NK-92 treated with Interleukin-12 subunit alpha and Interleukin-12 subunit beta, amount 100 ng/mL, for 24 hours (cell line): ENCODE measurements around the gene CD2BP2.
"Not testable (repeated sequence)": the region's sequence is repeated elsewhere in the genome, so short reads cannot be mapped to it uniquely, and the experiment has no call there.

ENCODE experiments used
- DNase-seq: peaks from one replicate; lab custom pipeline; 2025; lab: John Stamatoyannopoulos, UW

CD2BP2 gene

GRCh38 chr16:30342751-30343490, 12.2 kb downstream of the CD2BP2 start:
- no peak for DNase-seq

GRCh38 chr16:30341971-30342370, 13.1 kb downstream of the CD2BP2 start:
- DNase-seq, result not testable (repeated sequence)

GRCh38 chr16:30340621-30341020, 14.5 kb downstream of the CD2BP2 start:
- DNase-seq, result no peak

- not testable (repeated sequence) for DNase-seq
Observed at GRCh38 chr16:30338715-30339114, 16.4 kb downstream of the CD2BP2 start.

GRCh38 chr16:30337964-30338357, 17.1 kb downstream of the CD2BP2 start:
- DNase-seq, result not testable (repeated sequence)

- no peak for DNase-seq
Observed at GRCh38 chr16:30335598-30336474, 19.3 kb downstream of the CD2BP2 start.

GRCh38 chr16:30335028-30335597, 20.0 kb downstream of the CD2BP2 start:
- DNase-seq, result peak; percentile 80

GRCh38 chr16:30334473-30334989, 20.6 kb downstream of the CD2BP2 start:
- peak; percentile 73 for DNase-seq

GRCh38 chr16:30324220-30324619, 30.9 kb downstream of the CD2BP2 start:
- DNase-seq, result not testable (repeated sequence)

- not testable (repeated sequence) for DNase-seq
Observed at GRCh38 chr16:30318647-30319046, 36.5 kb downstream of the CD2BP2 start.

GRCh38 chr16:30310937-30311336, 44.2 kb downstream of the CD2BP2 start:
- not testable (repeated sequence) for DNase-seq

GRCh38 chr16:30309255-30309654, 45.9 kb downstream of the CD2BP2 start:
- DNase-seq, result not testable (repeated sequence)
